Small intestine (tissue), 7 donors: ENCODE data around the gene GSTT2B. TPM values are rescaled to one million over a fixed set of nuclear protein-coding genes. Genes with fewer than 3 reads are reported as not detected.
"Not testable (repeated sequence)": the region's sequence is repeated elsewhere in the genome, so short reads cannot be mapped to it uniquely, and the experiment has no call there.

Experiments
- DNase-seq, 2 donors: peaks; one replicate each; pipeline versions ENCODE4 v3.0.0 to v3.0.0-alpha.2; 2013
- FAIRE-seq: peaks from 2 replicates; lab custom pipeline; 2012; peaks lifted over from hg19 to GRCh38; lab: Jason Lieb, UNC
- H3K27ac ChIP-seq, 3 donors: one replicate each; pipeline ENCODE4 v1.5.1; 2013; ENCODE audit warnings: low read length in 2 of 3, mild to moderate bottlenecking in 2 of 3, control low read depth in 1 of 3, inconsistent platforms in 1 of 3, low read depth in 1 of 3, moderate library complexity in 1 of 3
- H3K27me3 ChIP-seq, 3 donors: one replicate each; pipeline ENCODE4 v1.6.1; 2013; ENCODE audit warnings: low read length in 3 of 3, inconsistent platforms in 1 of 3; ENCODE audit not compliant: control insufficient read depth in 3 of 3, insufficient read depth in 3 of 3
- H3K36me3 ChIP-seq, 3 donors: one replicate each; pipeline ENCODE4 v1.6.1; 2013; ENCODE audit warnings: low read length in 3 of 3, inconsistent platforms in 1 of 3, low read depth in 1 of 3, mild to moderate bottlenecking in 1 of 3, moderate library complexity in 1 of 3; ENCODE audit not compliant: control insufficient read depth in 3 of 3, insufficient read depth in 2 of 3
- H3K4me1 ChIP-seq, 3 donors: one replicate each; pipeline ENCODE4 v1.6.1; 2013; ENCODE audit warnings: low read length in 2 of 3, inconsistent platforms in 1 of 3, low read depth in 1 of 3, mild to moderate bottlenecking in 1 of 3, moderate library complexity in 1 of 3; ENCODE audit not compliant: control insufficient read depth in 3 of 3, insufficient read depth in 2 of 3
- H3K4me3 ChIP-seq, 3 donors: one replicate each; pipeline ENCODE4 v1.5.1; 2013; ENCODE audit warnings: low read length in 3 of 3, control low read depth in 1 of 3, inconsistent platforms in 1 of 3, low read depth in 1 of 3, mild to moderate bottlenecking in 1 of 3, moderate library complexity in 1 of 3
- H3K9me3 ChIP-seq, 2 donors: one replicate each; pipeline ENCODE4 v1.6.1; 2013; ENCODE audit warnings: low read depth in 1 of 2, low read length in 1 of 2; ENCODE audit not compliant: control insufficient read depth in 2 of 2, insufficient read depth in 1 of 2
- WGBS, 3 donors: extraction: QIAGEN DNeasy Blood & Tissue Kit; methylation state at CpG; one replicate each; pipeline ENCODE4 v1.1.7; 2013; 5-methylcytosine and 5-hydroxymethylcytosine counted together
- polyA plus RNA-seq, 4 donors: library from polyadenylated mRNA; stranded (reverse) in 3 of 4; unstranded in 1 of 4; fragments of 200-250 nt in 3 of 4; fragments of 120-200 nt in 1 of 4; gene quantifications; one replicate each; pipeline versions ENCODE4 v1.2.1 to v1.2.3, GENCODE V29; 2013
- donor health status: healthy with polysubstance abuse.
- donor health status: control.
- donor health status: control.
- donor health status: Bipolar disorder and iron deficiency.
- donor health status: healthy.

Gene GSTT2B
- polyA plus RNA-seq, 4 donors: 1.1 to 6.7 (median 2.1) TPM; not detected in 1

GRCh38 chr22:23966094-23966493, 5.1 kb upstream of the GSTT2B start:
- not testable (repeated sequence) for H3K4me1 ChIP-seq, H3K4me3 ChIP-seq, H3K27ac ChIP-seq, FAIRE-seq, H3K9me3 ChIP-seq, DNase-seq, H3K27me3 ChIP-seq
- WGBS, 3 donors: no CpG with 5 or more reads among the region's 18 CpGs
- H3K36me3 ChIP-seq: peaks cover 0 to 18% (median 5%) of the 10 kb centered on the region in 3 donors

- H3K27ac ChIP-seq, H3K4me3 ChIP-seq, FAIRE-seq, H3K36me3 ChIP-seq, H3K9me3 ChIP-seq, H3K27me3 ChIP-seq, H3K4me1 ChIP-seq: not testable (repeated sequence)
- peak; percentile 74 to 87 for DNase-seq
- 34 to 43% (median 34%) methylated on average over 12 of the region's 12 CpGs for WGBS, 3 donors
These were observed 4.6 kb downstream of the GSTT2B start for GRCh38 chr22:23956301-23956900.

- H3K9me3 ChIP-seq, DNase-seq, H3K4me3 ChIP-seq, H3K4me1 ChIP-seq, H3K36me3 ChIP-seq, FAIRE-seq, H3K27me3 ChIP-seq, H3K27ac ChIP-seq: not testable (repeated sequence)
- WGBS, 3 donors: 83 to 84% (median 84%) methylated on average over 5 to 6 of the region's 8 CpGs
These were observed 5.1 kb downstream of the GSTT2B start for GRCh38 chr22:23955886-23956285.

GRCh38 chr22:23954991-23955305, 6.0 kb downstream of the GSTT2B start:
- not testable (repeated sequence) for H3K4me3 ChIP-seq, FAIRE-seq, H3K9me3 ChIP-seq, DNase-seq, H3K4me1 ChIP-seq, H3K36me3 ChIP-seq, H3K27me3 ChIP-seq, H3K27ac ChIP-seq
- WGBS, 3 donors: 60 to 79% (median 73%) methylated on average over 4 to 6 of the region's 6 CpGs

- not testable (repeated sequence) for DNase-seq, H3K36me3 ChIP-seq, FAIRE-seq, H3K27me3 ChIP-seq, H3K27ac ChIP-seq, H3K9me3 ChIP-seq, H3K4me1 ChIP-seq, H3K4me3 ChIP-seq
- WGBS, 3 donors: 66 to 78% (median 76%) methylated on average over 8 of the region's 8 CpGs
These were observed 6.6 kb downstream of the GSTT2B start for GRCh38 chr22:23954193-23954990.

- not testable (repeated sequence) for H3K27ac ChIP-seq, H3K27me3 ChIP-seq, DNase-seq, FAIRE-seq, H3K4me1 ChIP-seq, H3K4me3 ChIP-seq, H3K9me3 ChIP-seq, H3K36me3 ChIP-seq
- WGBS, 3 donors: 63 to 68% (median 65%) methylated on average over 4 of the region's 4 CpGs
These were observed 7.5 kb downstream of the GSTT2B start for GRCh38 chr22:23953485-23953884.

GRCh38 chr22:23952794-23953405, 8.1 kb downstream of the GSTT2B start:
- WGBS, 3 donors: 69 to 74% (median 71%) methylated on average over 10 to 11 of the region's 11 CpGs
- H3K27me3 ChIP-seq, H3K27ac ChIP-seq, H3K36me3 ChIP-seq, H3K9me3 ChIP-seq, H3K4me3 ChIP-seq, DNase-seq, H3K4me1 ChIP-seq, FAIRE-seq: not testable (repeated sequence)

- 84 to 89% (median 87%) methylated on average over 2 of the region's 2 CpGs for WGBS, 3 donors
- FAIRE-seq, H3K9me3 ChIP-seq, DNase-seq, H3K27me3 ChIP-seq, H3K4me3 ChIP-seq, H3K4me1 ChIP-seq, H3K36me3 ChIP-seq, H3K27ac ChIP-seq: not testable (repeated sequence)
These were observed 9.6 kb downstream of the GSTT2B start for GRCh38 chr22:23951383-23951782.
